ENCODE data around the gene HIVEP3. TPM values are rescaled to one million over a fixed set of nuclear protein-coding genes. Genes with fewer than 3 reads are reported as not detected.

The HIVEP3 gene
- total RNA-seq, 4 donors from 2014 or later: 6.1 to 10.1 (median 7.8) TPM

DNA sequence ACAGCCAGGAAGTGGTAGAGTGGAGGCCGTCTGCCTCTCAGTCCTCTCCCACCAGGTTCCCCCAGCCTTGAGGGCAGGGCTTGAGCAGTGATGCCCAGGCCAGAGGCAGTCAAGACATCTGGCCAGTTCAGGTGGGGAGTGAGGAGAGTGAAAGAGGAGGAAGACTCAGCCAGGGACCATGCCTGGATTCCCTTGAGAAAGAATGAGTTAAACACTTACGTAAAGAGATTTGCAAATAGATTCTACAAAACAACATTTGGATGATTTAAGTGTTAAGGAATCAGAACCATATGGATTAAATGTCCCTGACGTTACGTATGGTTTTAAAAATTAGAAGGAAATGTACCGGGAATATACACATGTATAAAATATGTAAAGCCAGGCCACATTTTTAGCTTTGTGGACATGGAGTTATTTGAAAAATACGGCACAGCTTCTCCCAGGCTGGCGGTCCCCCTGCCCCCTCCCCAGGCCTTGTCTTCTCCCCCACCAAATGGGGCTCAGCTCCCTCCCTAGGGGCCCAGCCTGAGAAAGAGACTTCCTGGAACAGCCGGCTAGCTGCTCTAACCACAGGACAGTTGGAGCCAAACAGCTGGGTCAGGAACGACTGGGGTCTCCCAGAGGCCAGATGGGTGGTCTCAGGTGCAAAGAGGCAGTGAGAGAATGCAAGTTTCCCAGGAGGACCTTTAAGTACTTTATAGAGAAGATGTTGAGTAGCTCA lies 245.9 kb downstream of the HIVEP3 start:
- TF ChIP-seq, protein P1, sequence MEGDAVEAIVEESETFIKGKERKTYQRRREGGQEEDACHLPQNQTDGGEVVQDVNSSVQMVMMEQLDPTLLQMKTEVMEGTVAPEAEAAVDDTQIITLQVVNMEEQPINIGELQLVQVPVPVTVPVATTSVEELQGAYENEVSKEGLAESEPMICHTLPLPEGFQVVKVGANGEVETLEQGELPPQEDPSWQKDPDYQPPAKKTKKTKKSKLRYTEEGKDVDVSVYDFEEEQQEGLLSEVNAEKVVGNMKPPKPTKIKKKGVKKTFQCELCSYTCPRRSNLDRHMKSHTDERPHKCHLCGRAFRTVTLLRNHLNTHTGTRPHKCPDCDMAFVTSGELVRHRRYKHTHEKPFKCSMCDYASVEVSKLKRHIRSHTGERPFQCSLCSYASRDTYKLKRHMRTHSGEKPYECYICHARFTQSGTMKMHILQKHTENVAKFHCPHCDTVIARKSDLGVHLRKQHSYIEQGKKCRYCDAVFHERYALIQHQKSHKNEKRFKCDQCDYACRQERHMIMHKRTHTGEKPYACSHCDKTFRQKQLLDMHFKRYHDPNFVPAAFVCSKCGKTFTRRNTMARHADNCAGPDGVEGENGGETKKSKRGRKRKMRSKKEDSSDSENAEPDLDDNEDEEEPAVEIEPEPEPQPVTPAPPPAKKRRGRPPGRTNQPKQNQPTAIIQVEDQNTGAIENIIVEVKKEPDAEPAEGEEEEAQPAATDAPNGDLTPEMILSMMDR (IDR thresholded peaks at IDR 0.05): no peak
- DNase-seq (ENCODE audit: low spot score): no peak
- ATAC-seq (ENCODE audit: low FRiP score): no peak

GRCh38 chr1:41672173-41672572 lies 246.5 kb downstream of the HIVEP3 start:
- peak; percentile 50 for ATAC-seq (ENCODE audit: low FRiP score)
- DNase-seq (ENCODE audit: low spot score): no peak
- TF ChIP-seq, protein P1 (IDR thresholded peaks at IDR 0.05): no peak

- DNase-seq (ENCODE audit: low spot score) (no peak), ATAC-seq (ENCODE audit: low FRiP score) (no peak)
- TF ChIP-seq, protein P1 (IDR thresholded peaks at IDR 0.05): no peak
These were observed 247.5 kb downstream of the HIVEP3 start for GRCh38 chr1:41671116-41671755.

DNA sequence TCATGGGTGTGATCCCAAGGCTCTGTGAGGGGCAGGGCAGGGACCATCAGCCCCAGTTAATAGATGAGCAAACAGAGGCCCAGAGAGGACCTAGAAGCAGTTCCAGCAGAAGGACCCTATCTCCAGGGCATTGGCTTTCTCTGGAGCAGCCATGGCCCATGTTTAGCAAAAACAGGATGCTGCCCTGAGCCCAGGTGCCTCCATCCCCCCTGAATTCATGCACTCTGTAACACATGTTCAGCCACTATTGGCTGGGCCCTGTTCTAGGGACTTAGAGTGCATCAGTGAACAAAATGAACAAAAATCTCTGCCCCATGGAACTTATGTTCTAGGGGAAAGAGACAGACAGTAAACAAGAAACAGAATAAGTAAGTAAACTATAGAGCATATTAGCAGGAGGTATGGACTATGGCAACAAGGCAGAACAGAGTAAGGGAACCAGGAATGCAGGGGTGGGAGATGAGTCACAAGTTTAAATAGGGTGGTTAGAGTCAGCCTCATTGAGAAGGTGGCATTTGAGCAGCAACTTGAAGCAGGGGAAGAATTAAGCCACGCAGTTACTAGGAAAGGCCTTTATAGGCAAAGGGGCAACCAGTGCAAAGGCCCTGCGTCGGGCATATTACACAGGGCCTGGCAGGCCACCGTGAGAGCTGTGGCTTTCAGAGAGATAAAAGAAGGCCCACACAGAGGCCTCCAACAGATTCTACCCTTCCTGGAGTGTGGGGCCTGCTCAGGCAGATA lies 248.3 kb downstream of the HIVEP3 start:
- TF ChIP-seq, protein P1 (IDR thresholded peaks at IDR 0.05): no peak
- ATAC-seq (ENCODE audit: low FRiP score) (no peak), DNase-seq (ENCODE audit: low spot score) (no peak)

DNA sequence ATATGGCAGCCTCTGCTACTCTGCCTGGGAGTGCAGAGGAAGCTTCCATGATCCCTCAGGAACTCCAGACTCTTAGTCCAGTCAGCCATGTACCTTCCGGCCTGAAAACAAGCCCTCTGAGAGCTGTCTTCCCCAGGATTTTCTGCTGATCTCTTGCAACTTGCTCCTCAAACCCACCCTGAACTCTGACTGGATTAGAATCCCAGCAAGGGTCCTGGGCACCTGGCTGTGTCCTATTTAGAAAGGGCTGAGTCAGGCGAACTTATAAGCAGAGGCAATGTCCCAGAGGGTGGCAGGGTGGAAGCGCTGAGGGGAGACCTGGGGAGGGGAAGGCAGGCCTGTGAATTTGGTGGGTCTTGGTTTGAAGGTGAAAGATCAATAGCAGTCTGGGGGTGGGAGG lies 249.8 kb downstream of the HIVEP3 start:
- TF ChIP-seq, protein P1 (IDR thresholded peaks at IDR 0.05): no peak
- ATAC-seq (ENCODE audit: low FRiP score): no peak
- no peak for DNase-seq (ENCODE audit: low spot score)

- DNase-seq (ENCODE audit: low spot score) (no peak), ATAC-seq (ENCODE audit: low FRiP score) (no peak)
- TF ChIP-seq, protein P1 (IDR thresholded peaks at IDR 0.05): no peak
These were observed 250.6 kb downstream of the HIVEP3 start for GRCh38 chr1:41668054-41668660.

Measured in omental fat pad (tissue), 4 donors.